ENCODE data around the gene CLK4.

DNA sequence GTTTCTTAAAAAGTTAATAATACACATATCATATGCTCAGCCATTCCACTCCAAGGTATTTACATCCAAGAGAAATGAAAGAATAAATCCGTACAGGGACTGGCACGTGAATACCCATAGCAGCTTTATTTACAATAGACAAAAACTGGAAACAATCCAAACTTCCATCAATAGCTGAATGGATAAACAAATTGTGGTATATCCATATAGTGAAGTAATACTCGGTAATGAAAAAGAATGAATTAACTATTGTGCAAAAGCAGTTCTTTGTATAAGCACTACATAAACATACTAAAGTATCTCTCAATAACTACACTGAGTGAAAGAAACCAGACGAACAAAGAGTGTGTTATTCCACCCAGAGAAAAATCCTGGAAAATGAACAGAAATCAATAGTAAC lies 54.2 kb downstream of the CLK4 start:
- TF ChIP-seq EP300 (IDR thresholded peaks at IDR 0.05) (no peak), POLR2A (IDR thresholded peaks at IDR 0.05) (no peak)
- TF ChIP-seq, protein P1, sequence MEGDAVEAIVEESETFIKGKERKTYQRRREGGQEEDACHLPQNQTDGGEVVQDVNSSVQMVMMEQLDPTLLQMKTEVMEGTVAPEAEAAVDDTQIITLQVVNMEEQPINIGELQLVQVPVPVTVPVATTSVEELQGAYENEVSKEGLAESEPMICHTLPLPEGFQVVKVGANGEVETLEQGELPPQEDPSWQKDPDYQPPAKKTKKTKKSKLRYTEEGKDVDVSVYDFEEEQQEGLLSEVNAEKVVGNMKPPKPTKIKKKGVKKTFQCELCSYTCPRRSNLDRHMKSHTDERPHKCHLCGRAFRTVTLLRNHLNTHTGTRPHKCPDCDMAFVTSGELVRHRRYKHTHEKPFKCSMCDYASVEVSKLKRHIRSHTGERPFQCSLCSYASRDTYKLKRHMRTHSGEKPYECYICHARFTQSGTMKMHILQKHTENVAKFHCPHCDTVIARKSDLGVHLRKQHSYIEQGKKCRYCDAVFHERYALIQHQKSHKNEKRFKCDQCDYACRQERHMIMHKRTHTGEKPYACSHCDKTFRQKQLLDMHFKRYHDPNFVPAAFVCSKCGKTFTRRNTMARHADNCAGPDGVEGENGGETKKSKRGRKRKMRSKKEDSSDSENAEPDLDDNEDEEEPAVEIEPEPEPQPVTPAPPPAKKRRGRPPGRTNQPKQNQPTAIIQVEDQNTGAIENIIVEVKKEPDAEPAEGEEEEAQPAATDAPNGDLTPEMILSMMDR (IDR thresholded peaks at IDR 0.05), result no peak

Data from tibial nerve (tissue), 4 donors.